Mesothelial cell of epicardium (in vitro differentiated cells): Measurements from ENCODE around the gene RNGTT. TPM values are rescaled to one million over a fixed set of nuclear protein-coding genes. Genes with fewer than 3 reads are reported as not detected.
"Not testable (repeated sequence)": the region's sequence is repeated elsewhere in the genome, so short reads cannot be mapped to it uniquely, and the experiment has no call there.

ENCODE experiments used
- DNase-seq, 2 experiments: peaks; one replicate each; pipeline ENCODE4 v3.0.0; 2021; ENCODE audit warnings: low spot score in 2 of 2; ENCODE audit not compliant: unreplicated experiment in 2 of 2
- H3K27ac Mint-ChIP-seq: 2 replicates; pipeline ENCODE4 v1.8.0; 2021; ENCODE audit warnings: mixed read lengths
- H3K27me3 Mint-ChIP-seq: 2 replicates; pipeline ENCODE4 v1.8.0; 2021; ENCODE audit warnings: low read depth, mixed read lengths
- H3K36me3 Mint-ChIP-seq: 2 replicates; pipeline ENCODE4 v1.8.0; 2021; ENCODE audit warnings: mixed read lengths
- H3K4me1 Mint-ChIP-seq: 2 replicates; pipeline ENCODE4 v1.8.0; 2021; ENCODE audit warnings: mixed read lengths
- H3K4me3 Mint-ChIP-seq: 2 replicates; pipeline ENCODE4 v1.8.0; 2021; ENCODE audit warnings: mild to moderate bottlenecking, moderate library complexity, mixed read lengths
- H3K9me3 Mint-ChIP-seq: 2 replicates; pipeline ENCODE4 v1.8.0; 2021; ENCODE audit warnings: mixed read lengths
- CTCF ChIP-seq: fragments of 200-600 bp; sonication (generic); IDR thresholded peaks from one replicate; pipeline ENCODE4 v1.5.0; 2021; ENCODE audit warnings: antibody characterized with exemption; ENCODE audit not compliant: unreplicated experiment
- total RNA-seq: library from RNA; stranded (reverse); gene quantifications from 3 replicates; pipeline ENCODE4 v1.2.1, GENCODE V29; 2021

The RNGTT gene
- total RNA-seq, 1 donor from 2014 or later = 16.5 TPM

GRCh38 chr6:88840796-88841539 lies 122.5 kb downstream of the RNGTT start:
- no peaks in the 10 kb centered on the region for H3K4me1 Mint-ChIP-seq
- no peak for TF ChIP-seq CTCF
- no peak for DNase-seq
- no peaks in the 10 kb centered on the region for H3K9me3 Mint-ChIP-seq
- no peak overlapping the region for H3K27ac Mint-ChIP-seq
- H3K4me3 Mint-ChIP-seq = no peak overlapping the region
- no peaks in the 10 kb centered on the region for H3K27me3 Mint-ChIP-seq
- peaks cover 8% of the 10 kb centered on the region for H3K36me3 Mint-ChIP-seq

GRCh38 chr6:88840289-88840688 lies 123.1 kb downstream of the RNGTT start:
- DNase-seq = no peak
- H3K4me1 Mint-ChIP-seq = no peaks in the 10 kb centered on the region
- no peak overlapping the region for H3K4me3 Mint-ChIP-seq
- no peak for TF ChIP-seq CTCF
- H3K9me3 Mint-ChIP-seq = no peaks in the 10 kb centered on the region
- no peaks in the 10 kb centered on the region for H3K27me3 Mint-ChIP-seq
- H3K27ac Mint-ChIP-seq = no peak overlapping the region
- H3K36me3 Mint-ChIP-seq = peaks cover 8% of the 10 kb centered on the region

- no peak overlapping the region for H3K27ac Mint-ChIP-seq
- no peak overlapping the region for H3K4me3 Mint-ChIP-seq
- H3K9me3 Mint-ChIP-seq = peaks cover 2% of the 10 kb centered on the region
- no peaks in the 10 kb centered on the region for H3K27me3 Mint-ChIP-seq
- TF ChIP-seq CTCF = no peak
- peaks cover 10% of the 10 kb centered on the region for H3K36me3 Mint-ChIP-seq
- no peak for DNase-seq
- no peaks in the 10 kb centered on the region for H3K4me1 Mint-ChIP-seq
Measured at GRCh38 chr6:88839280-88839679, 124.1 kb downstream of the RNGTT start.

- Mint-ChIP-seq H3K9me3 (peaks cover 28% of the 10 kb centered on the region), H3K27ac (no peak overlapping the region), H3K4me3 (no peak overlapping the region), H3K27me3 (no peaks in the 10 kb centered on the region), H3K4me1 (no peaks in the 10 kb centered on the region), H3K36me3 (peaks cover 36% of the 10 kb centered on the region)
- TF ChIP-seq CTCF = no peak
- no peak for DNase-seq
Measured at GRCh38 chr6:88835210-88835609, 128.2 kb downstream of the RNGTT start.

GRCh38 chr6:88833071-88833470 lies 130.3 kb downstream of the RNGTT start:
- not testable (repeated sequence) for DNase-seq, H3K27ac Mint-ChIP-seq, H3K4me1 Mint-ChIP-seq, H3K4me3 Mint-ChIP-seq, H3K27me3 Mint-ChIP-seq
- Mint-ChIP-seq H3K9me3 (peaks cover 45% of the 10 kb centered on the region), H3K36me3 (peaks cover 53% of the 10 kb centered on the region)

GRCh38 chr6:88827599-88827998 lies 135.8 kb downstream of the RNGTT start:
- H3K27me3 Mint-ChIP-seq = not testable (repeated sequence)
- peaks cover 43% of the 10 kb centered on the region for H3K36me3 Mint-ChIP-seq

More at GRCh38 chr6:88827599-88827998, 135.8 kb downstream of the RNGTT start:
- not testable (repeated sequence) for H3K27ac Mint-ChIP-seq, DNase-seq, H3K4me3 Mint-ChIP-seq, H3K4me1 Mint-ChIP-seq
- peaks cover 38% of the 10 kb centered on the region for H3K9me3 Mint-ChIP-seq
